GM13977 (cell line): ENCODE results near the gene PLXNB2.

Source experiments
- DNase-seq: peaks from one replicate; pipeline ENCODE4 v3.0.0; 2012; ENCODE audit warnings: low spot score
- CTCF ChIP-seq: IDR thresholded peaks from 2 replicates; pipeline ENCODE4 v1.5.1; 2012; ENCODE audit warnings: mild to moderate bottlenecking, control low read depth; ENCODE audit not compliant: insufficient read depth; ENCODE audit errors: extremely low read depth, missing control alignments
- in situ Hi-C: fragments of 300-500 bp; cut with MboI; formaldehyde crosslinking; loops from one replicate; pipeline ENCODE4 v1.12.0; 2022; ENCODE audit warnings: low sequenced_read_pairs, low pct_unique_long_range_greater_than_20kb, mixed read lengths, inconsistent platforms; ENCODE audit not compliant: unreplicated experiment

Gene PLXNB2

DNA sequence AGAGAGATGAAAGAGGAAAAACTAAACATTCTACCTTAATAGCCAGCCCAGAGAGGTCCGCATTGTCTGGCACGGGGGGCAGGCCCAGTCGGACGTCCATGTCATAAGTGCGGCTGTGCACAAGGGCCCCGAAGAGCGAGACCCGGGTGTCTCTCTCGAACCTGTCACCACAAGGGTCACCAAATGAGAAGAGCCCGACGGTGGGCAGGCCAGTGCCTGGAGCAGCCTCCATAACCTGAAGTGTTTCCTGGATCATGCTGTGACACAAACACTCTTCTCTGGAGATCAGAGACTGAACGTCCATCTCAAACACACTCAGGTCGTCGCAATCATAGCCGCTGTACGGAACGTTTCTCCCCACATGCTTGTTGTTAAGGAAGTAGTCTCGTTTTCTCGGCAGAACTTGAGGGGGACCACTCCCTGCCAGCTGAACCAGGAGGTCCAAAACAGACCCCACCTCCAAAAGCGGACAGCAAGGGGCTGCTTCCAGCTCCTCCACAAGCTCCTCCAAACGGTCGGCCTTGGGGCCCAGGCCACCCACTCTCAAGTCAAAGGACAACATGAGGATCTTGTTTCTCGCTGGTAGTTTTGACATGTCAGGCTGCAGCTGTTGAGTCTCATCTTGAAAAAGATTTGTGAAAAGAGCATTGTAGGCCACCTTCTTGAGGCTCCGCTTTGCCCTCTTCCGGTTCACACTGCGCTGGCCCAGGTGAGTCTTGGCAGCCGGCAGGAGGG, 63.6 kb downstream of the PLXNB2 start:
- no peak for TF ChIP-seq CTCF
- in situ Hi-C loops, result no loop called here
- DNase-seq, result no peak

GRCh38 chr22:50242406-50242949, 65.0 kb downstream of the PLXNB2 start:
- in situ Hi-C loops, result no loop called here
- no peak for TF ChIP-seq CTCF
- no peak for DNase-seq

DNA sequence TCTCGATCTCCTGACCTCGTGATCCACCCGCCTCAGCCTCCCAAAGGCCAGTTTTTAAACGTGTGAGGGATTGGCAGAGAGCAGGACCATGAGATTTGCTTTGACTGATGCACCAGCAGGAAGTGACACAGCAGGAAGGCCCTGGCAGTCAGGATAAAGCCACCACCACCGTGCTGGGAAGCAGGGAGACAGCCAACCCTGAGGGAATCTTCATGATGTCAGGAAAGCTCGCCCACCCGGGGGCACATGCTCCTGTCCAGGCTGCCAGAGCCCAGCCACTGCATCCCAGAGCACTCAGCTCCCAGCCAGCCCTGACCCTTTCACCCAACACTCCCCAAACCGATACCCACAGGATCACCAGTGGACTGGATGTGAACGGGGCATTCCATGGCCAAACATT, 68.7 kb downstream of the PLXNB2 start:
- in situ Hi-C loops, result no loop called here
- no peak for TF ChIP-seq CTCF
- DNase-seq, result no peak

GRCh38 chr22:50236731-50237409, 70.6 kb downstream of the PLXNB2 start:
- no peak for DNase-seq
- in situ Hi-C loops, result no loop called here
- peak; percentile 61 for TF ChIP-seq CTCF

GRCh38 chr22:50233223-50233622, 74.2 kb downstream of the PLXNB2 start:
- in situ Hi-C loops, result no loop called here
- TF ChIP-seq CTCF, result no peak
- DNase-seq, result no peak

GRCh38 chr22:50232481-50233151, 74.8 kb downstream of the PLXNB2 start:
- TF ChIP-seq CTCF, result no peak
- in situ Hi-C loops, result no loop called here
- DNase-seq, result no peak
